Measurements from ENCODE around the gene RFC4.

The RFC4 gene

DNA sequence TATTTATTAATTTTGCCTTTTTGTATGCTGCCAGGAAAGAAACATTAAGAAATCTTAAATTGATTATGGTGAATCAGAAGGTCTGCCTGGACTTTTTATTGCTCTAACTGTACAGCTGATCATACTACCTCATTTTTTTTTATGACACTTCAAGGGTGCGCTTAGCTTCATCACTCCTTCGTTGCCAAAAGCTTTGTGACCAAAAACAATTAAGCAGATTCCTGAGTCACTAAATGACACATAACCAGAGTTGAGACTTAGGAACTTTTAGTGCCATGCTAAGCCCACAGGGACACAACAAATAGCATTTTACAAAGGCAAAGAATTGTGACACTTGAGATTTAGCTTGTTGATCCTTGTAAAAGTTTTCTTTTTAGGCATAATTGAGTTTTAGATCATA lies 41.2 kb upstream of the RFC4 start:
- no peaks in the 10 kb centered on the region for H3K4me1 ChIP-seq
- H3K27me3 ChIP-seq, result peaks cover 42% of the 10 kb centered on the region
- no peaks in the 10 kb centered on the region for H3K36me3 ChIP-seq
- no peak for TF ChIP-seq CTCF (IDR thresholded peaks at IDR 0.05; ENCODE audit: low read depth, low read length)
- no peaks in the 10 kb centered on the region for H3K9me3 ChIP-seq
- DNase-seq, result no peak
- no peak overlapping the region for H3K4me3 ChIP-seq (ENCODE audit: low read depth, low read length)

DNA sequence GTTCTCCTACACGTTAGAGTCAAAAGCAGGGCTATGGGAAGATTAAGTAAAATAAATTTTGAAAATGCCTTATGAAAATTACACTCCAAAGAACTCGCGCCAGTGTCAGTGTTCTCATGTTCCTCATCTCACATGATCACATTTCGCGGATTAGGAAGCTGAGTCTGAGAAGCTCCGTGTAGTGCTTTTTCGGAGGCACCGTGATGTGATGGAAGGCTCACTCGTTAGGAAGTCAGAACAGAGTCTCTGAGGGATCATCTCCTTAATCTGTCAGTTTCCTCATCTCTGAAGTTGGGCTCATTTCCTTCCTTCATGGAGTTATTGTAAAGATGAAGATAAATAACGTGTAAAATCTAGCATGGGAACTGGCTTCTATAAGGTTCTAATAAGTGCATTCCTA lies 39.5 kb upstream of the RFC4 start:
- H3K9me3 ChIP-seq, result no peaks in the 10 kb centered on the region
- no peak overlapping the region for H3K4me3 ChIP-seq (ENCODE audit: low read depth, low read length)
- H3K36me3 ChIP-seq, result no peaks in the 10 kb centered on the region
- H3K27me3 ChIP-seq, result peaks cover 42% of the 10 kb centered on the region
- no peak for DNase-seq
- TF ChIP-seq CTCF (IDR thresholded peaks at IDR 0.05; ENCODE audit: low read depth, low read length), result no peak
- no peaks in the 10 kb centered on the region for H3K4me1 ChIP-seq

DNA sequence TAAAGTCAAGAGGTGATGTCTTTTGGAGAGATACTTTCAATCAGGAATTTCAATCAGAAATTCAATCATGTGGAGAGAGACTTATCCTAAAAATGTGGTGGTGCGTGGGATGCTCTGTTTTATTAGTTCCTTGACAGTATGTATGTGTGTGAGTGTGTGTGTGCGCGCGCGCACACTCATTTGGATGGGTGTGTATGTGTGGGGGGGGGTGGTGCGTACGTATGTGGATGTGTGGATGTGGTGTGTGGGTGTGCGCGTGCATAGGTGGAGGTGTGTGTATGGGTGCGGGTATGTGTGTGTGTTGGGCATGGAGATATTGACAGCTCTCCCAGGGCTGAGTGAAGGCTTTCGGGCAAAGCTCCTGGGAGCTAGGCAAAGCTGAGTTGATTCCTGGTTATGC lies 38.6 kb upstream of the RFC4 start:
- Histone ChIP-seq H3K9me3 (no peaks in the 10 kb centered on the region), H3K4me3 (ENCODE audit: low read depth, low read length) (no peak overlapping the region), H3K36me3 (no peaks in the 10 kb centered on the region), H3K27me3 (peaks cover 42% of the 10 kb centered on the region), H3K4me1 (no peaks in the 10 kb centered on the region)
- TF ChIP-seq CTCF (IDR thresholded peaks at IDR 0.05; ENCODE audit: low read depth, low read length), result no peak
- DNase-seq, result no peak

- no peak overlapping the region for H3K4me3 ChIP-seq (ENCODE audit: low read depth, low read length)
- no peaks in the 10 kb centered on the region for H3K36me3 ChIP-seq
- no peaks in the 10 kb centered on the region for H3K4me1 ChIP-seq
- DNase-seq, result no peak
- no peak for TF ChIP-seq CTCF (IDR thresholded peaks at IDR 0.05; ENCODE audit: low read depth, low read length)
- H3K27me3 ChIP-seq, result peaks cover 29% of the 10 kb centered on the region
- H3K9me3 ChIP-seq, result no peaks in the 10 kb centered on the region
Observed at GRCh38 chr3:186843039-186843432, 36.8 kb upstream of the RFC4 start.

- Histone ChIP-seq H3K9me3 (no peaks in the 10 kb centered on the region), H3K4me1 (no peaks in the 10 kb centered on the region), H3K36me3 (no peaks in the 10 kb centered on the region), H3K27me3 (peaks cover 26% of the 10 kb centered on the region), H3K4me3 (ENCODE audit: low read depth, low read length) (no peak within 1 kb of the TSS)
- no peak for DNase-seq
- TF ChIP-seq CTCF (IDR thresholded peaks at IDR 0.05; ENCODE audit: low read depth, low read length), result no peak
Observed at GRCh38 chr3:186842426-186843038, 36.2 kb upstream of the RFC4 start, which contains the start of gene ADIPOQ. Gene ADIPOQ (plus strand): TSS chr3:186842710. CDS start chr3:186853059, 10,349 bp downstream.

GRCh38 chr3:186841620-186842019 lies 35.3 kb upstream of the RFC4 start:
- Histone ChIP-seq H3K4me3 (ENCODE audit: low read depth, low read length) (no peak overlapping the region), H3K27me3 (peaks cover 17% of the 10 kb centered on the region), H3K36me3 (no peaks in the 10 kb centered on the region), H3K9me3 (no peaks in the 10 kb centered on the region), H3K4me1 (no peaks in the 10 kb centered on the region)
- DNase-seq, result no peak
- no peak for TF ChIP-seq CTCF (IDR thresholded peaks at IDR 0.05; ENCODE audit: low read depth, low read length)

Measured in BE2C (cell line).